Fibroblast of villous mesenchyme (primary cell): ENCODE results near the gene SLC22A23. TPM values are rescaled to one million over a fixed set of nuclear protein-coding genes. Genes with fewer than 3 reads are reported as not detected.

Source experiments
- DNase-seq: peaks from one replicate; pipeline ENCODE4 v3.0.0-alpha.2; 2010; ENCODE audit warnings: low read depth
- H3K4me3 ChIP-seq: 2 replicates; pipeline ENCODE4 v1.5.1; 2011; ENCODE audit warnings: low read depth, mild to moderate bottlenecking, low read length
- CTCF ChIP-seq: IDR thresholded peaks from 2 replicates; pipeline ENCODE4 v1.5.1; 2012; ENCODE audit warnings: low read depth, mild to moderate bottlenecking, low read length; ENCODE audit not compliant: insufficient read depth
- total RNA-seq: library from RNA; depleted of rRNA; stranded (reverse); fragments of >200 nt; gene quantifications from 2 replicates; pipeline ENCODE4 v1.2.3, GENCODE V29; 2012

Gene SLC22A23
- total RNA-seq, 1 donor: 2.2 TPM

DNA sequence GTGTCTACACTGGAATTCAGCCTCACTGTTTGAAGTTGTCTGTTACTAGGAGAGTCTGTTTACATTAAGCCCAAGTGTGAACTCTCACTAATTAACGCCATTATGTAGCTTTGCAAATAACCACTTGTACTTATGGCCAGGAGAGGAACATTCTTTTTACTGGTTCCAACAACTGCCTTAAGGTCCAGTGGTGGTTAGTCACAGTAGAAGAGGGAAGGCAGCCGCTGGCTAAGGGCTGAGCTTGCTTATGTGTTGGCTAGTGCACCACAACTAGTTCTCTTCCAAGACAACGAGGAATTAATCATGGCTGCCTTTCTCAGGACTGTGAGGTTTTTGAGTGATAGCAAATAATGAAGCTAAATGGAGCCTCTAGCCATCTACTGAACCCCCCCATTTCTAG, 14.9 kb upstream of the SLC22A23 start:
- no peak for DNase-seq
- no peak for TF ChIP-seq CTCF

DNA sequence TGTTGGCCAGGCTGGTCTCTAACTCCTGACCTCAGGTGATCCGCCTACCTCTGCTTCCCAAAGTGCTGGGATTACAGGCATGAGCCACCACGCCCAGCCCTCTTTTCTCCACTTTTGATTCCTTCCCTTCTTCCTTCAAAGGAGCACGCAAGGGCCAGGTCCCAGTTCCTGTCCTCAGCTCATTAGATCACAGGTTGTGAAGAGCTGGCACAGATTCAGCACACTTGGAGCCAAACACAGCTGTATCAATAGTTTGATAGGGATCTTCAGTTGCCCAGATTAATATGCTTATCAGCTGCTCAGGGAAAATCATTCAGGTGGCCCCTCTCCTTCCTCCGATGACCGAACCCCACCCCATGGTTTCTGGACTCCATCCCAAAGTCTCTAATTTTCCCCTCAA, 14.4 kb upstream of the SLC22A23 start:
- no peak for TF ChIP-seq CTCF
- no peak for DNase-seq
- H3K4me3 ChIP-seq: no peak overlapping the region

More for the DNA sequence above, 14.9 kb upstream of the SLC22A23 start:
- H3K4me3 ChIP-seq: no peak overlapping the region

DNA sequence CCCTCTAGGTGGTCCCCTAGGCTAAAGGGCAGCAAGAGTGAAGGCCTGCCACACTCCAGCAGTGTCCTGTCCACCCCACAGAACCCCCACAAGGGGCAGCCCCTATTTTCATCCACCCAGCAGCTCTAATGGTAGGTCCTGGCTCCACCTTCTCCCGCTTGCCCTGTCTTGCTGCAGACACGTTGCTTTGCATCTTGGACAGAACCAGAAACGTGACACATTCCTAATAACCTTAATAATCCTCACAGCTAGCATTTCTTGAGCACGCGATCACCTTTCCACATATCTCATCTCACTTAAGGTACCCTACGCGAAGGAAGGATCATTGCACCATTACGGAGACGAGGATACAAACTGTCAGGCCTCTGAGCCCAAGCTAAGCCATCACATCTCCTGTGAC, 11.7 kb upstream of the SLC22A23 start:
- DNase-seq: no peak
- TF ChIP-seq CTCF: no peak
- H3K4me3 ChIP-seq: no peak overlapping the region

DNA sequence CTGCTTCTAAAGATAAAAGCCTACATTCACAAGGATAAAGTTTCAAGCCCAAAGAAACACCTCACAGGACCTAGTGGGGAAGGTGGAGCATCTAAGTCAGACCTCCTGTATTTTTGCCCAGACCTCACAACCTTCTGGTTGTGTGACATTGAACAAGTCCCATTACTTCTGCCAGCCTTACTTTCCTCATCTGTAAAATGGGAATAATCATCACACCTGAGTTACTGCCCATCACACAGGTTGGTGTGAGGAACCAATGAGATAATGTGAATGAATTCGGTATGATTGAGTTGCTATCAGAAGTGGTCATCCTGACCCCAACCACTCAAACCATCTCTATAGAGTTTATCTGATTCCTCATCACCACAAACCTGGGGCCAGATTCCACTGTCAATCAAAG, 11.1 kb upstream of the SLC22A23 start:
- DNase-seq: no peak
- H3K4me3 ChIP-seq: no peak overlapping the region
- no peak for TF ChIP-seq CTCF

- DNase-seq: no peak
- TF ChIP-seq CTCF: no peak
- H3K4me3 ChIP-seq: no peak overlapping the region
Observed at GRCh38 chr6:3466488-3467219, 9.8 kb upstream of the SLC22A23 start.

- H3K4me3 ChIP-seq: no peak overlapping the region
- no peak for DNase-seq
- no peak for TF ChIP-seq CTCF
Observed at GRCh38 chr6:3460253-3460652, 3.4 kb upstream of the SLC22A23 start.

DNA sequence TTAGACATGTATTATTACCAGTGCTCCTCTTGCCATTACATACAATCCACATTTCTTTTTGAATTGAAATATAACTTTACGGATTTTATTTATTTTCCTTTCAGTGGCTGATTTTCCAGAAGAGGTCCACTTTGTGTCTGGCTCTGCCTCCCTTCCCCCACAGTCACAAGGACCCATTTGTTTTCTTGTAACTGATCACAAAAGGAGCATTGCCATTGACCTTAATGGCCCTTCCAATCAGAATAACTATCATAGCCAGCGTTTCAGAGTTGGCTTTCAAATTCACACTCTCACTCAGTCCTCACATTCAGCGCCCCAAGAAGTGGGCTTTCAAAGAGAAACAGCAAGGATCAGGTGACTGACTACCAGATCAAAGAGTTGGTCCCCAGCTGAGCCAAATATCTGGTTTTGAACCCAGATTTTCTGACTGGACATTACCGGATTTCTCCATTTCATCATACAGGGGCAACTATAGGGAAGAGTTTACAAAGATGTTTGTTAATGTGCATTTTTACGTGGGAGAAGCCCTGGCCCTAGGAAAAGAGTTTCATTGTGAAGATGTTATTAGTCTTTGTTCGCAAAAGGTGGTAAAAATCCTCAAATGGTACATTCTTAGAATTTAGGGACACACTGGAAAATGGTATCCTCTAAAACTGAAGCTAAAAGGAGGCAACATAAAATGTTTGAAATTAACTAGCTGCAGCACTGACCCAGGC, 2.0 kb upstream of the SLC22A23 start:
- TF ChIP-seq CTCF: no peak
- no peak overlapping the region for H3K4me3 ChIP-seq
- no peak for DNase-seq
